Glutamatergic neuron (in vitro differentiated cells): Measurements from ENCODE around the gene CFDP1. TPM values are rescaled to one million over a fixed set of nuclear protein-coding genes. Genes with fewer than 3 reads are reported as not detected.
"Not testable (repeated sequence)": the region's sequence is repeated elsewhere in the genome, so short reads cannot be mapped to it uniquely, and the experiment has no call there.

Experiments
- DNase-seq: peaks from one replicate; pipeline ENCODE4 v3.0.0; 2022
- H3K27ac Mint-ChIP-seq: one replicate; pipeline ENCODE4 v1.8.0; 2020; ENCODE audit warnings: mild to moderate bottlenecking, mixed read lengths, inconsistent platforms; ENCODE audit not compliant: unreplicated experiment
- H3K27me3 Mint-ChIP-seq: one replicate; pipeline ENCODE4 v1.8.0; 2020; ENCODE audit warnings: mild to moderate bottlenecking, moderate library complexity, mixed read lengths, inconsistent platforms; ENCODE audit not compliant: unreplicated experiment
- H3K36me3 Mint-ChIP-seq: one replicate; pipeline ENCODE4 v1.8.0; 2020; ENCODE audit warnings: mild to moderate bottlenecking, mixed read lengths, inconsistent platforms; ENCODE audit not compliant: unreplicated experiment
- H3K4me1 Mint-ChIP-seq: one replicate; pipeline ENCODE4 v1.8.0; 2020; ENCODE audit warnings: mild to moderate bottlenecking, low read depth, mixed read lengths, inconsistent platforms; ENCODE audit not compliant: unreplicated experiment
- H3K4me3 Mint-ChIP-seq: one replicate; pipeline ENCODE4 v1.8.0; 2020; ENCODE audit warnings: mild to moderate bottlenecking, mixed read lengths, inconsistent platforms; ENCODE audit not compliant: unreplicated experiment
- H3K9me3 Mint-ChIP-seq: one replicate; pipeline ENCODE4 v1.8.0; 2020; ENCODE audit warnings: mild to moderate bottlenecking, moderate library complexity, mixed read lengths, inconsistent platforms; ENCODE audit not compliant: unreplicated experiment
- CTCF ChIP-seq: fragments of 200-600 bp; sonication (generic); IDR thresholded peaks from one replicate; pipeline ENCODE4 v1.5.0; 2021; ENCODE audit not compliant: partially characterized antibody, unreplicated experiment
- total RNA-seq: library from RNA; stranded (reverse); fragmentation: NEBNext Ultra II Directional; extraction: Animal tissue kit (Norgen Biotek cat#: 25700); gene quantifications from one replicate; pipeline ENCODE4 v1.2.1, GENCODE V29; 2021; ENCODE audit not compliant: unreplicated experiment

The CFDP1 gene
- total RNA-seq, 1 donor from 2014 or later, result 60.1 TPM

- no peaks in the 10 kb centered on the region for H3K36me3 Mint-ChIP-seq
- peaks cover under 1% of the 10 kb centered on the region for H3K27me3 Mint-ChIP-seq
- DNase-seq, result no peak
- H3K4me3 Mint-ChIP-seq, result no peak overlapping the region
- H3K9me3 Mint-ChIP-seq, result no peaks in the 10 kb centered on the region
- TF ChIP-seq CTCF, result no peak
- H3K27ac Mint-ChIP-seq, result no peak overlapping the region
- H3K4me1 Mint-ChIP-seq, result no peaks in the 10 kb centered on the region
Observed at GRCh38 chr16:75472908-75473877, 39.9 kb upstream of the CFDP1 start.

- DNase-seq, result peak; percentile 48
- H3K36me3 Mint-ChIP-seq, result no peaks in the 10 kb centered on the region
- no peaks in the 10 kb centered on the region for H3K4me1 Mint-ChIP-seq
- peak overlapping the region; percentile 36 for H3K27ac Mint-ChIP-seq
- H3K4me3 Mint-ChIP-seq, result no peak overlapping the region
- TF ChIP-seq CTCF, result peak; percentile 73
- H3K9me3 Mint-ChIP-seq, result no peaks in the 10 kb centered on the region
- H3K27me3 Mint-ChIP-seq, result no peaks in the 10 kb centered on the region
Observed at GRCh38 chr16:75471723-75472633, 38.7 kb upstream of the CFDP1 start.

- peaks cover 3% of the 10 kb centered on the region for H3K4me1 Mint-ChIP-seq
- peaks cover 4% of the 10 kb centered on the region for H3K9me3 Mint-ChIP-seq
- no peak for DNase-seq
- H3K36me3 Mint-ChIP-seq, result no peaks in the 10 kb centered on the region
- no peak overlapping the region for H3K4me3 Mint-ChIP-seq
- no peak for TF ChIP-seq CTCF
- peaks cover 3% of the 10 kb centered on the region for H3K27me3 Mint-ChIP-seq
- H3K27ac Mint-ChIP-seq, result no peak overlapping the region
Observed at GRCh38 chr16:75466760-75467159, 33.5 kb upstream of the CFDP1 start.

- peak; percentile 100 for DNase-seq
- TF ChIP-seq CTCF, result peak; percentile 100
- no peaks in the 10 kb centered on the region for H3K36me3 Mint-ChIP-seq
- H3K27ac Mint-ChIP-seq, result peak within 1 kb of the TSS; percentile 96
- H3K4me1 Mint-ChIP-seq, result peaks cover 13% of the 10 kb centered on the region
- peaks cover 6% of the 10 kb centered on the region for H3K9me3 Mint-ChIP-seq
- H3K4me3 Mint-ChIP-seq, result peak within 1 kb of the TSS; percentile 98
- H3K27me3 Mint-ChIP-seq, result peaks cover 3% of the 10 kb centered on the region
Observed at GRCh38 chr16:75464122-75464918, 31.0 kb upstream of the CFDP1 start, which contains the start of gene TMEM170A. Gene TMEM170A, minus strand, starts transcription at chr16:75464689. Its CDS starts 89 bp downstream, at chr16:75464600.

- not testable (repeated sequence) for H3K36me3 Mint-ChIP-seq, H3K27me3 Mint-ChIP-seq, H3K9me3 Mint-ChIP-seq
- peak overlapping the region; percentile 96 for H3K27ac Mint-ChIP-seq
- peaks cover 13% of the 10 kb centered on the region for H3K4me1 Mint-ChIP-seq
- DNase-seq, result peak; percentile 63
- peak overlapping the region; percentile 98 for H3K4me3 Mint-ChIP-seq
Observed at GRCh38 chr16:75463389-75464121, 30.3 kb upstream of the CFDP1 start.
